Measurements from ENCODE around the gene PCDH9.

Gene PCDH9

GRCh38 chr13:66693656-66694055 lies 536.5 kb downstream of the PCDH9 start:
- no peak for DNase-seq

- DNase-seq = no peak
Measured at GRCh38 chr13:66691149-66691548, 539.0 kb downstream of the PCDH9 start.

DNA sequence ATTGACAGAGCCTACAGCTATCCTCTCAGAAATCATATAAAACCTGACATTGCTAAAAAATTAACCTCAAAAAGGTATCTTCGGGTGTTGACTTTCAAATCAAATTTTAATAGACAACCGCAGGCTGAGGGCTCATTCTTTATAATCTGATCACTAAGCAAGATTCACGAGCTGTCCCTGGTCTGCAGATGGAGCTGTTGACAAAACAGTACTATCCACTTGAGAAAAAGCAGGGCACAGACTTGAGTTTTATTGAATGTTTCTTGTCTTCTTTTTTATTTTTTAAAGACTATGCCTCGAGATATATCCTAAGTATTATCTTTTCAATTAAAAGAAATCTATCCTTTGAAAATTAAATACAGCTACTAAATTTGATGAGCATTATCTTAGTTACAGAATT lies 540.5 kb downstream of the PCDH9 start:
- DNase-seq = peak; percentile 57

DNA sequence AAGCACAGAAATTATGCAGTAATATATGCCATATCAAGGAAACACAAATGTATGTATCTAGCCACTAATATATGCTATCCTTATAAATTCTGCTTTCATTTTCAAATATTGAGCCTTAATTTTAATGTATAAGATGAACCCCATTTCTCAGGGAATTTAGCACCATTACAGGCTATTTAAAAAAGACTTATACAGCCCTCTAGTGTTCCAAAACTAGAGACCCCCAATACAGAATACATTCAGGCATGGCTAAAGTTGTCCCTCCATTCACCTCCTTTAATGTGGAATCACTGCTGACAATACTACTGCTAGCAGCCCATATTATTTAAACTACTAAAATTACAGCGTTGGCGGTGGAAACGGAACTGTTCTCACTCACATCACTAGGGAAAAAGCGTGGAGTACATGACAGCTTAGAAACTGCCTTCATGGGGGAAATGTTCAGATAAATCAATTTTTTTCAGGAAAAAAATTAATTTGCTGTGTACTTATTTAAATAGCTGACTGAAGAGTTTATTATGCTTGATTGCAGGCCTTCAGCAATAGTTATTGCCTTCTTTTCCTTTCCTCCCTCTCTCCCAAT lies 541.0 kb downstream of the PCDH9 start:
- DNase-seq = peak; percentile 36

- no peak for DNase-seq
Measured at GRCh38 chr13:66681403-66681802, 548.7 kb downstream of the PCDH9 start.

DNA sequence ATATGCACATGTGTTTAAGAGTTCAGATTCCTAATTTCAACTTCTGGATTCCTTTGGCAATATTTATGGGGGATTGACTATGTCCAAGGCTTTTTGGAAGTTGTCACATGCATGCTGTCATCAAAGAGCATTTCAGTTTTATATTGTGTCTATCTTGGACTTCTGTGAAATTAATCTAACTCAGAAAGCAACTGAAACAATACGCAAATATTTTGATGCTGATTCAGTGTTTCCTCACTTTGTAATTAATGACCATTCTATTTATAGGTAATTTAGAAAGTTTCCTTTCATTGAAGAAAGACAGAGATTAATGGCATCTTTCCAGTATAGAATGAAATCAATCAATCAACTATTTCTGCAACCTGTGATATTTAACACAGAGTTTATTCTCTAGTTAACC lies 550.1 kb downstream of the PCDH9 start:
- DNase-seq = no peak

- DNase-seq = no peak
Measured at GRCh38 chr13:66675620-66676019, 554.5 kb downstream of the PCDH9 start.

- DNase-seq = no peak
Measured at GRCh38 chr13:66673401-66673800, 556.7 kb downstream of the PCDH9 start.

DNA sequence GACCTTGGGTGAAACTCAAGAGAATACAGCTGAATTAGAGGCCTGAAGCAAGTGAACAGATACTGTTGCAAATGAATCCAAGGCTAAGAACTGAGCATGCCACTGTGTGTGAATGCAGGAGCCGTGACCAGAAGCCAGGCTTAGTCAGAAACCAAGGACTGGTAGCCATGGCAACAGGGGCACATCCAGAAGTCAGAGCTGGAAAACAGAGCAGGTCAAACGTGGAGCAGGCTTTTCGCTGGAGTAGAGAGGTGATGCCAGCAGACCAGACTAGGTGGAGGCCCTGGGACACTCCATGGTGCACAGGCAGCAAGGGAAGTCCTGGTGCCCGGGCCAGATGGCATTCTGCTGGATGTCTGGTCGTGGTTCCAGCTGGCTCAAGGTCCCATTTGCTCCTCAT lies 564.1 kb downstream of the PCDH9 start:
- peak; percentile 68 for DNase-seq

DNA sequence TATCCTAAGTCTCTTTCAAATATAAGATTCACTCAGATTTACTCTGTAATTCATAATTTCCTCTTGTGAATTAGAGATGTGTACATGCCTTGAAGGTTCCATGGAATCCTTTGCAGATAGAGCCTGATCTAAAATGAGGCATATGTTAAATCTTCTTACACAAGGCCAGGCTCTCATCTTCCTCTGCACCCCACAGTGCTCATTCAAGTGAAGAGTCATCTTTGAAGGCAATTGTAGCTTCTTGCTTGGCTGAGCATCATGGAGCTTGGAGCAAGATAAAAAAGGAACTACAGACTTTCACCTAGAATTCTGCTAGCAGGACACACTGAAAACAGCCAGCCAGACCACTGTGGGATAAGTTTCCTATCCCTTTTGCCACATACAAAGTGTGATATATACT lies 566.4 kb downstream of the PCDH9 start:
- no peak for DNase-seq

DNA sequence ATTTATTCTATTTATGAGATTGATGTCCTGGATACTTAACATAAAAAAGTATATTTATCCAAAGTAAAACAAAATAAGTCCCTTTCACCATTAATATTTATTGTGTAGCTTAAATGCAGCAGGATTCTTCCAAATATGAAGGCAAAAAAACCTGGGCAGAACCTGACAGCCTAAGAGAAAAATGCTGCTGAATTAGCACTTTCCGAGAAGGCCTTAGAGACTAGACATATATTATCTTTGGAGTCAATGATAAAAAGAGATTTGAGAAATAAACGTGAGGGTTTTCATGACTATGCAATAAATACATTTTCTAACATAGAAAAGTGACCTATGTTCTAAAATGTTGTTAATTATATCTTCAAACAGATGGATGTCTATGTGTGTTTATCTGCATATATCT lies 566.9 kb downstream of the PCDH9 start:
- DNase-seq = no peak

DNA sequence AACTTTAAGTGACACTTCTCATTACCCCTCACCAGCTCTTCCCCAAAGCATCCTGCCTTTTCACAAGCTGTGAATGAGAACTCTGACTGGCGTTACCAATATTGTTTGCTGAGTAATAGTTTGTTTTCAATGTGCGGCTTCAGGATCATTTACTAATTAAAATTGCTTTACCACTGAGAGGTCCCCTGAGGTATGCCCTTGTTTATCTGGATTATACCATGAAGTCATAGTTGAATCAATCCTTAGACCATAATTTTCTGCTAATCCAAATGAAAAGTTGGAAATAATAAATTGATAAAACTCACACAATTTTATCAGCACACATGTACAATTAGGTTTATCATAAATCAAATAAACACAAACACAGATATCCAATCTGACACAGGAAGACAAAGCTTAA lies 568.8 kb downstream of the PCDH9 start:
- DNase-seq = no peak

DNA sequence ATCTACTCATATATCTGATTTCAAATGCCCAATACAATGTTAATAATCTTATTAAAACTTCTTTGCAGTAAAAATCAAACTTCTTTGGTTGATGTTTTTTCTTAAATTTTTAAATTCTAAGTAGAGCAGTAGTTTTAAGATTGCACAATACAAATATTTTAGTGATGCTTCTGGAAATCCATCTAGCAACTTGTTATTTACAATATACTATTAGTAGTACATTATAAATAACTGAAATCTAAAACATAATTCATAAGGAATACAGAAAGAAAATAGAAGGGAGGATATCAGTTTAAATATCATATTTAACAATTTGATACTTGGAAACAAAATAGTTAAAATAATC lies 569.7 kb downstream of the PCDH9 start:
- DNase-seq = no peak

- DNase-seq = no peak
Measured at GRCh38 chr13:66659701-66660467, 570.3 kb downstream of the PCDH9 start.

DNA sequence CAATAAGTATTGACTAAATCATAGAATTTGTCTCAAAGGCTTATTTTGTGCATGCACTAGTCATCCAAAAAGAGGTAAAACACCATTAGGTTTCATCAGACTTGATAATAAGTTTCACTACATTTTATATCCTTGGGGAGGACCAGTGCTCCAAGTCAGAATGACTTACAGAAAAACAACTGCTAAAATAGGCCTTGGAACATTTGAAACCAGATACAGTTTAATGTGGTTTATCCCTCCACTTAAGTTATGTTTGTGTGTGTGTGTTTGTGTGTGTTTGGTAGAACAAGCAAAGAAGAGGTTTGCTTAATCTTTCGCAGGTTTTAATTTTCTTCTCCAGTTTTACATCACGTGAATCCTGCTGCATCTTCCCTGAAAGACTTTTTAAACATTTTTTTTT lies 570.9 kb downstream of the PCDH9 start:
- no peak for DNase-seq

- DNase-seq = peak; percentile 93
Measured at GRCh38 chr13:66657165-66657881, 572.8 kb downstream of the PCDH9 start.

- peak; percentile 14 for DNase-seq
Measured at GRCh38 chr13:66655847-66656454, 574.2 kb downstream of the PCDH9 start.

- DNase-seq = no peak
Measured at GRCh38 chr13:66644855-66645460, 585.2 kb downstream of the PCDH9 start.

DNA sequence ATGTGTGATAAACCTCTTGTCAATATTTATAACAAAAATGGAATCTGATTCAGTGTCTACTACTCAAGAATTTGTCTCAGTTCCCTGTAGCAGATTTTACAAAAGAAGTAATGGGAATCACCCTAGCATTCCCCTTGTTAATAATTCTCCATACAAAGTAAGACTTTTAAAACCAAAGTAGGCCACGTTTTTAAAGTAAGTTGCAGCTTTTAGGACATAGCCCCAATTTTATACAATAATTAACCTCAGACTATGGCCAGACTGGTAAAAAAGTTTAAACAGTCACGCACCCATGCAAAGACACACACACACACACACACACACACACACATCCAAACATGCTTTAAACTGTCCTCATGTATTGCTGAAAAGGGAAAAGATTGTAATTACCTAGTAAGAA lies 589.9 kb downstream of the PCDH9 start:
- DNase-seq = no peak

DNA sequence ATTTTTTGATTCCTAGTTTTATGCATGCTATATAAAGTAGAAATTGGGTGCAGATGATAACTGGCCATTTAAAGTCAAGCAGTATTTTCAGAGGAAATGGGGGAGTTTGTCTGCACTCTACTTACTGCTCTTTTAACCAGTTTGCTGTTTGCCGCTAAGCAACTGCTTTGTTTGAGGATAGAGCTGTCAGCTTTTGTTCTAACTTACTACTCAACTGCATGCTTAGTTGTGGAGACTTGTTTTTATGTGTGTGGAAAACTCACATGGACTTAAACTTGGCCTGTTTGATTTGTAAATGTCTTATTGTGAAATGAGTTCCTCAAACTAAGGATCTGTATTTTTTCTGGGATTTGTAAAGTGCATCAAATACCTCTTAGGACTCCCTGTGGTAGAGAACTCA lies 591.1 kb downstream of the PCDH9 start:
- DNase-seq = no peak

DNA sequence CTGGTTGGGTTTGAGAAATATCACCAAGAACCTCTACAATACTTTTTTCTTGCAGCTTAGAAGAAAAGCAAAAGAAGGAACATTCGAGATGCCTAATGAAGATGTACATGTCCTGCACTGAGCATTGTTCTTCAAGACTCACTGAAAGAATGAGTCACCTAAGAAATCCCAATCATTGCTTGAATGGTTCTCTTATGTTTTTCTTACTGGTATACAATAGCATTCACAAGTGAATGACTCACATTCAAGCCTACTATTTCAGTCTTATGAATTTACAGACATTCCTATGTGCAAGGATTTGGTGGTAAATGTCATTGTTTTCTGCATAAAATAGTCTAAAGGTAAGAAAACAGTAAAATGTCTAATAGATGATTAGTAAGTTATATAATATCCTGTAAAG lies 594.6 kb downstream of the PCDH9 start:
- DNase-seq = no peak

DNA sequence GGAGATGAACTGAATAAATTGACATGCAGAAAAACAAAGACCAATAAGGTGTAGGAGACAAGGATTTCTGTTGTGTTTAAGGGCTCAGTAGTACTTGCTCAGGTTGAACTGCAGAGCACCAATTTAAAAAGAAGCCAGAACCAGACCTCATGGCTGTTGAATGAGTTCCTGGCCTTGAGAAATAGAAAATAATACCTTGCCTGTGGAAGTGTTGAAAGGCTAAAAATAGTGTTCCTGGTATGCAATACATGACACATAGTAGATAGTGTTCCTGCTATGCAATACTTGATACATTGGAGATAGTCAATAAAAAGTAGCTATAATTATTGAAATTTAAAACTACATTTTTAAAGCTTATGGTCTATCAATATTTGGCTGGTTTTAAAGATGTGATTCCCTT lies 595.8 kb downstream of the PCDH9 start:
- DNase-seq = no peak

GRCh38 chr13:66627512-66627911 lies 602.6 kb downstream of the PCDH9 start:
- no peak for DNase-seq

DNA sequence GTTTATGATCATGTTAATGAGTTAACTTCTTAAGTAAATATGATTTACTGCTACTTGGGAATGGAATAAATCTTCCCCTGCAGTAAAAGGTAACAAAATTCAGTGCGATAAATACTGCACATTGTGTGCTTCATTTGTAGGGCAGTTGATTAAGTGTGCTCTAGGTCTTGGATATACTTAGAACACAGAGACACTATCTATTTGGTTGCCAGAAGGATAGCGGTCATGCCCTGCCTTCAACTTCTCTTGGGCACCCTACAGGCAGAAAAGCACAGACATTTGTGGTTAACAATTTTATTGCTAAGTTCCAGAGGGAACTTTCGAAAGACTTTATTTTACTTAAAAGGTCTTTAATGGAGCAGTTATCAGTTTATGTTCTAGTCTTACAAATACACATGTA lies 605.8 kb downstream of the PCDH9 start:
- DNase-seq = no peak

Measured in NCI-H1694 treated with DMSO at 0.1 percent for 48 hours (cell line).